Stimulated activated CD8-positive, alpha-beta memory T cell treated with anti-CD3 and anti-CD28 coated beads, Interleukin-4, amount 100 ng/mL, for 4 hours (primary cell): ENCODE results near the gene SMPD2.
"Not testable (repeated sequence)": the region's sequence is repeated elsewhere in the genome, so short reads cannot be mapped to it uniquely, and the experiment has no call there.

Experiments used
- DNase-seq, 2 donors: peaks; one replicate each; pipeline ENCODE4 v3.0.0-alpha.2; 2020; ENCODE audit warnings: low read depth in 2 of 2, low spot score in 1 of 2

SMPD2 gene

DNA sequence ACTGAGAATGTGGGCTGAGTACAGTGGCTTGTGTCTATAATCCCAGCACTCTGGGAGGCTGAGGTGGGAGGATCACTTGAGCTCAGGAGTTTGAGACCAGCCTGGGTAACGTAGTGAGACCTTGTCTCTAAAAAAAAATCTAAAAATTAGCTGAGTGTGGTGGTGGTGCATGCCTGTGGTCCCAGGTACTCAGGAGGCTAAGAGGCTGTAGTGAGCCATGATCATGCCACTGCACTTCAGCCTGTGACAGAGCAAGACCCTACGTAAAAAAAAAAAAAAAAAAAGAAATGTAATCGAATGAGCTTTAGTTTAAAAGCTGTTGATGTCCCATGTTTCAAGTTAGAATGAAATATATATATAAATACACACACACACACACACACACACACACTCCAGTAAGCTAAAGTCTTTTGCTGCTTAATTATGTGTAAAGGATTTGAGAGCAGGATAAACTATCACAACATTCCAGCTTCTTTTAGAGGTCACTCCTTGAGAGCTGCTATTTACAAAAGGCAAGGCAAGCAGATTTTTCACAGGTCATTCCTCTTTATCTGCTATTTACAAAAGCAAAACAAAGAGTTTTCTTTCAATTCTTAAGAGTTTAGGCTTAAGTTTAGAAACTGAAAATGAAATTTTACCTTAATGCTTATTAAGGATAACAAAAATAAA lies 19.8 kb downstream of the SMPD2 start:
- DNase-seq: no peak

DNA sequence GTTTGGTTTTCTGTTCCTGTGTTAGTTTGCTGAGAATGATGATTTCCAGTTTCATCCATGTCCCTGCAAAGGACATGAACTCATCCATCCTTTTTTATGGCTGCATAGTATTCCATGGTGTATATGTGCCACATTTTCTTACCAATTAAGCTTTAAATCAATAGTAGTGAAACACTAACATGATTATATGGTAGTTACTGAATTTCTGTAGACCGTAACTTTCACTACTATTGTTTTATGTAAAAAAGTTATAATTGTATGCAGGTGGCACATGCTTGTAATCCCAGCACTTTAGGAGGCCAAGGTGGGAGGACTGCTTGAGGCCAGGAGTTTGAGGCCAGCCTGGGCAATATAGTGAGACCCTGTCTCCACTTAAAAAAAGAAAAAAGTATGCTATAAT lies 20.7 kb downstream of the SMPD2 start:
- not testable (repeated sequence) for DNase-seq

DNA sequence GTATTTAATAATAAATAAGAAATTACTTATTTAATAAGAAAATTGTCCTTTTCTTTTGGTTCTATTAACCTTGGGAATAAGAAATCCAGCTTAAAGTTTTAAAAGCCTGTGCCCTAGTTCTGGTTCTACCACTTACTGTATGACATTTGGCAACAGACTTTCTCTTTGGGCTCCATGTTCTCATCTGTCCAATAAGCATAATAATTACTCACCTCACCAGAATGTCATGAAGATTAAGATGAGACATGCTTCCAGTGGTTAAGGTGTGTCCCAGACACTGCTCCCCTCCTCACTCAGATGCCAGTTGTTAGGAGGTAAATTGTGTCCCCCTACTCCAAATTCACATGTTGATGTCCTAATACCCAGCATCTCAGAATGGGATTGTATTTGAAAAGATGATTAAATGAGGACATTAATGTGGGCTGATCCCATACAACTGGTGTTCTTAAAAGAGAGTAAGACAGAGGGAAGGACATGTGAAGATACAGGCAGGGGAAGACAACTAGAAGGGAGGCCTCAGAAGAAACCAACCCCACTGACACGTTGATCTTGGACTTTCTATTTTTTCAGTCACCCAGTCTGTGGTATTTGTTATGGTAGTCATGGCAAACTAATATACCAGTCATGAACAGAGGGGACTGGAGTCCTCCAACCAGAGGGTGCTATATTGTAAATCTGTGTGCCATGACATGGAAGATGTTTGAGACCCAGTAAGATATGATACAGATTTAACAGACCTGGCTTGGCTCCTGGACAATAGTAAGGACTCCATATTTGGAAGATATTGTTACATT lies 21.4 kb downstream of the SMPD2 start:
- DNase-seq: no peak

DNA sequence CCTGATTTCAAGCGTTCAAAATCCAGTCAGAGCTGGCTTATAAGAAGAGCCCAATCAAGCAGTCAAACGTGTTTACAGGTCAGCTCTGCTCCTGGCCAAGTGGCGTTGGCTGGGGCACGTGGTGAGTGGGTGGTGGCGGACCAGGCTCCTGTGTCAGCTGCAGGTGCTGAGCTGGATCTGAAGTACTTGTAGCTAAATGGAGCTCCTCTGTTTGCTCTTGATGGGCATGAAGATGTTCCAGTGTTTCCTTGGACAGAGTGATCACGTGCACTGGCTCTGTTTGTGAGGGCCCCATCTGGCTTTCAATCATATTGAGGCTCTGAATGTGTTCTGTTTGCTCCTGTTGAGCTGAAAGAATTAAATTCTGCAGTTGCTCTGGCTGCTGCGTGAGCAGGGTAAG lies 25.2 kb downstream of the SMPD2 start:
- no peak for DNase-seq

DNA sequence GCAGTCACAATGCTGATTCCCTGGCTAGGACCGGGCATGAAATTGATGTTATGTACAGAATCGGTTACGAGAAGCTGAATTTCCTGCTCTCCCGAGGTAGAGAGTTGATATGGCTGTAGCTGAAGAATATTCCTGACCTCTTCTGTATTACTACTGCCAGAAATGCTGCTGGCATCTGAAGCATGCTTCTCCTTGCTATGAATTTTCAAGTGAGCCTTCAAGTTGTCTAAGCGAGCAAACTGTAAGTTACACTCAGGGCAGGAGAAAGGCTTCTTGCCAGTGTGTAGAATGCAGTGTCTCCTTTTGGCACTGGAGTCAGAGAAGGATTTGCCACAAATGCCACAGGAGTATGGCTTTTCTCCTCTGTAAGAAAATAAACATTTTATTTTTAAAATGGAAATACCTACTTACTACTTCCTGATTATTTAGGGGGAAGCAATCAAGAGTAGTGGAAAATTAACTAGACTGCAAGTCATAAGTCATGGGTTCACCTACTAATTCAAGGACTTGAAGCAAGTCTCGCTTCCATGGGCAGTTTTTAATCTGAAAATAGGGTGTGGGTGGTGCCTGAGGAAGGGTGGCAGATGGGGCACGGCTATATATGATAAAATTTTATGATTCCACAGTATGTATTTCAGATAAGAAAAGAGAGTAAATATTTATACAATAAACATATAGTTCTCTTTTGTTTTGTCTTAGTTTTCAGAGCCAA lies 25.8 kb downstream of the SMPD2 start:
- DNase-seq: no peak

DNA sequence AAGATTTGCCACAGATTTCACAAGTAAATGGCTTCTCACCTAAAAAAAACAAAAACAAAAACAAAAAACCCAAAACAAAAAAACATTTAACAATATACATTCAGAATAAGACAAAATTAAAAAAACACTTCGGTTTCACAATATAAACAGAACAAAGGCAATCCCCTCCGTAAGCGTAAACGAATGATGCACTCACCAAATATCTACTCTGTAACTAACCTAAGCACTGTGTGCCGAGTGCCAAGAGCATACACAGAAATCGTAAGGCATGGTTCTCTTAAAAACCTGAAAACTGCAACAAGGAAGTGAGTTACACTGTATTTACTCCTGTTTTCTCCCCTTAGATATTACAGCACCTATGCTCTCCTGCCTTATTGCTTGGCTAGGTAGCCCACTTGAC lies 27.2 kb downstream of the SMPD2 start:
- DNase-seq: no peak

DNA sequence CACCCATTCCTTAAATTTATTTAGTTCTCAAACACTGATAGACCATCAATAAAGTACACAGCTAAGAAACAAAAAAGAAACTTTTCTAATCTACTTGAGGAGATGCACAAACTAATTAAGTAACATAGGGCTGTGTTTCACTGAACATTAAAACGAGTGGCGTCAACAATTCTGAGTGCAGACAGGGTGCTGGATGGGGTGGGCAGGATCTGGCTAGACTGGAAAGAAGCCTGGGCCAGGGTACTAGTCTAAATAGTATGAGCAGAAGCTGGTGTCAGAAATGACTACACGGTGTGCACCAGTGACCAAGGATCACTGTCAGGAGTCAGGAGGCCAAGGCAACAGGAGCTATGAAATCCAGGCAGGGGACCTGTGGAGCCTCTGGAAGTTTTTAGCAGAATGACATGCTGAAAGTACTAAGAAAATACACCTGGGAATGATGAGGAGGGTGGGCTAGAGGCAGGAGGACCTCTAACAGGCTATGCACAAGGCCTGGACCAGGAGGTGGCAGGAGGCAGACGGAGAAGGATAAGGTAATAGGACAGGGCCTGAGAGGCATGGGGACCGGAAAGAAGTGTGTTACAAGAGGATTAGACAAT lies 29.2 kb downstream of the SMPD2 start:
- DNase-seq: no peak

DNA sequence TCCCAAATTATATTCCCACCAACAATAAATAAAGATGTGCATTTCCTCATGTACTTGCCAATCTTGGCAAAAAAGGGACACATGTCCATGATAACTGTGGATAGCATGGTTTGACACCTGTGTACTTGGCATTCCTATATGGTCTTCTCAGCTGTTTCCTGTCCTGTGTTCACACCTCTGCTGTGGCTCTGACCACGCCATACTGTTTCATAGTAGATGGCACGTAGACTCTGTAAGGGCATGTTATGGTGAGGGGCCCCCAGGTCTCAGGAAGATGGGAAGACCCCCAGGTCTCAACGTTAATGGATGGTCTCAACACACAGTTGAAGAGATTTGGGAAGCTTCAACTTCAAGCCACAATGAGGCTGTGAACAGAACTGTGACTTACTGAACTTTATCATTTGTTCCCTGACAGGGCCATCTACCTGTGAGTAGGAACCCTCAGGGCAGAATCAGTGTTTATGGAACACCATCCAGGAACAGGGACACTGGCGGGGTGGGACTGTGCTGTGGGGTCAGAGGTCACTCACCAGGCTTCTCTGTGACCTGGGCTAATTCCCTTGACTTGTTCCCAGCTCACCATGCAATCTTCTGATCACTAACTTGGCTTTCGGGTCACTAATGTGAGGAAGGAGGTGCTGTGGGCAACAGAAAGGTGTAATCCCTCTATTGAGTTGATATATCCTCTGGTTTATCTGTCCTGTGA lies 30.7 kb downstream of the SMPD2 start:
- DNase-seq: no peak

DNA sequence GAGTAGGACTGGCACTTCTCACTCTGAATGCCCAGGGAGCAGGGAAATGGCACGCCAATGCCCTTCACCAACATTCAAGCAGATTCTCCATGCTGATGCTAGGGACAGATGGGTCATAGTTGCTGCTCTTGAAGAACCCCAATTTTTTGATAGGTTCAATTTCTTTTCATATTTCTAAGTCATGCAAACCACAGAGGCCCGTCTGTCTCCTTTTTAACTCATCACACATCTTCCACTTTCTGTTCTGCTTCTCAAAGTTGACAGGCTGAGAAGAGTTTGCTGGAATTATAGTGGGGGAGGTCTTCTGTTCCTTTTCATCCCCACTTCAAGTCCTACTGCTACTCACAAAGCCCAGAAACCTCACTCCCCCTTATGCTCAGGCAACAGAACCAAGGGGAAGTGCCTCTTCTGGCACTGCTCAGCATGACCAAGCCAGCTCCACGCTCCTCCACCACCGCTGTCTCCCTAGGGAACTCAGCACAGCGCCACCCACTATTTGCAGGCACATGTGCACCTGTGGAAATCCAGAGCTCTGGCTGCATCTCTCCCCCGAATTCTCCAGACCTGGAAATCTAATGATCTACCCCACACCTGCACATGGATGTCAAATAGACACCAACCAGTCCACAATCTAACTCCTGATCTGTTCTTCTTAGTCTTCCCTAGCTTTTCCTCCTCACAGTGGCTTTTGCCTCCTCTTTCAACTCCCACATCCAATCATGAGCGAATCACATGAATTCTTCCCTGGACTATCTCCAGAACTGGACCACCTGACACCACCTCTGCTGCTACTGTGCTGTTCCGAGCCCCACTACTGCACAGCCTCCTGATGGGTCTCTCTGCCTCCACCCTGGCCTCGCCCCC lies 31.8 kb downstream of the SMPD2 start:
- no peak for DNase-seq

DNA sequence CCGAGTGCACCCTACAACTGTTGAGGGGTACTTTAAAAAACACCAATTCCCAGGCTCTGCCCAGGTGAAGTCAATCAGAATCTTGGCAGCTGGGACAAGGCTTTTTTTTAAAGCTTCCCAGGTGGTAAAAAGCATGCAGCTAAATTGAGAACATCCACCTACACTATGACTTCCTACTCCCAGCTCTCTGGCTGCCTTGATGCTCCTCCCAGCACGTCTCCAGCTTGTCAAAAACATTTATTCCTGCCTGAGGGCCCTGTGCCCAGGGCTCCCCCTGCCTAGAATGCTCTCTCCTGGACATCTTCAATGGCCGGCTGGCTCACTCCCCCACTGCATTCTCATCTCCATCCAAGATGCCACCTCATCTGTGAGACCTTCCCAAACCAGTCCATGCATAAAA lies 32.6 kb downstream of the SMPD2 start:
- no peak for DNase-seq

DNA sequence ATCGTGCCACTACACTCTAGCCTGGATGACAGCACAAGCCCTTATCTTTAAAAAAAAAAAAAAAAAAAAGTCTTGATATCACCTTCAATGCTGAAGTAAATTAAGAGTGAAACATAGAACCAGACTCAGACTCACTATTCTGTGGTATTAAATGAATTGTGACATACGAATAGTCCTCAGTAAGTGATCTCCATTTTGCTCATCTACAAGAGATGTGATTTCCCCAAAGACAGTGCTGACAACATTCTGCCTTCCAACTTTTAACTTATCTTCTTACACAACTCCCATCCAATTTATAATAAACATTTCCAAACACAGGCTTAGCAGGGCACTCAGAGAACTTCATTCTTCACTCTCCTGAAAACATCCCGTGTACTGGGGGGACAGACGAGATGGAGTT lies 34.5 kb downstream of the SMPD2 start:
- DNase-seq: no peak

DNA sequence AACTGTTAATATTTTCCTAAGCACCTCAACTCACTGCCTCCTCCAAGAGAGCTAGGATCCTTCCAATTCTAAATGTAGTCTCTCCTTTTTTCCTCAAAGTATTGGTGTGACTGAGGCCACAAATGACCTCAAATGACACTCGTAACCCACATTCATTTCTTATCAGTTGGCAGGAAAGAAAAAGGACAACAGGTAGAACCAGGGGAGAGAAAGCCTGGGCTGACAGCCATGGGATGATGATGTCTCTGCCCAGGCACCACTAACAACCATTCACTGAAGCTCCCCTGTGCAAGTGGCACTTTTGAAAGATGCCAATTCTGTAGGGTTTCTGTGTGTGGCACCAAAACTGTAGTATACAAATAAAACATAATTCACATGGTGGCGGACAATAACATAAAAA lies 35.1 kb downstream of the SMPD2 start:
- DNase-seq: no peak

DNA sequence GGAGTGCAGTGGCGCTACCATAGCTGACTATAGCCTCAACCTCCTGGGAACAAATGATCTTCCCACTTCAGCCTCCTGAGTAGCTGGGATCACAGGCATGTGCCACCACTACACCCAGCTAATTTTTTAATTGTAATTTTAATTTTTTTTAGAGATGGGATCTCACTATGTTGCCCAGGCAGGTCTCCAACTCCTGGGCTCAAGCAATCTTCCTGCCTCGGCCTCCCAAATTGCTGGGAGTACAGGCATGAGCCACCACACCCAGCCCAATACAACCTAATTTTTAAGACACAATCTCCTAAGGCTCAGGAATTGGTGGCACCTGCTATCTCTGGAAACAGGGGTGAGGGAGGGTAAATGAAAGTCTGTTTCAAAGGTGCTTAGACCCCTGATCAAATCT lies 36.7 kb downstream of the SMPD2 start:
- no peak for DNase-seq

DNA sequence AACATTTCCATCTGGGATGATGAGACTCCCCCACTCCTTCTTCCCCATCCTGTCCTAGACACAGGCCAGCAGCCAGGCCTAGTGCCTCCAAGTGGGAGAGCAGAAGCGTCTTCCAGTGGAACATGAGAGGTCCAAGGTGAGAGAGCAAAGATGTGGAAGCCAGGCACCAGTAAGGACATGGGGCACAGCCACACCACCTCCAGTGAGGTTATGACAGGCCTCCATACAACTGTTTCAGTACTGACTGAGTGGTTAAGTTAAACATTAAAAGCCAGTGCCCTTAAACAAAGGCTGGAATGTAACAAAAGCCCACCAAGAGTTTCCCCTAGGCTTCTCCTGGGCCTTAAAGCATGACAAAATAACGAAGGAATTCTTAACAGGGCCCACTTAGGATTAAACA lies 37.2 kb downstream of the SMPD2 start:
- DNase-seq: no peak

DNA sequence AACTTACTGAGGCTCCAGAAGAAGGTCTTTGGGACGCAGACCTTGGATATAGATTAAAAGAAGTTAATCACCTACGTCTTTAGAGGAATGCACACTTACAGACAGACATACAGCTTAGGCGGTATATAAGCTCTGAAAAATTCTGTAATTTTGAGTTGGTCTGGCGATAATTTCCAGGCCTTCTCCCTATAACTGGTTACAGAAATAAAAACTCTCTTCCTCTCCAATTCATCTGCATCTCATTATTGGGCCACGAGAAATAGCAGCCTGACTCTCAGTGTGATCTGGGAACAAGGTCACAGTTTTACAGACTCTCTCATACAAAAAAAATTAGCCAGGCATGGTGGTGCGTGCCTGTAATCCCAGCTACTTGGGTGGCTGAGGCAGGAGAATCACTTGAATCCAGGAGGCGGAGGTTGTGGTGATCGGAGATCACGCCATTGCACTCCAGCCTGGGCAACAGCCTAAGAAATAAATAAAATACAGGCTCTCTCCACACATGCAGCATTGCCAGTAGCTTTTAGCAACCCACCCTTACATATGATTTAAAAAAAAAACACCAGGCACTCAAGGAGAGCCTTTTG lies 37.8 kb downstream of the SMPD2 start:
- no peak for DNase-seq

DNA sequence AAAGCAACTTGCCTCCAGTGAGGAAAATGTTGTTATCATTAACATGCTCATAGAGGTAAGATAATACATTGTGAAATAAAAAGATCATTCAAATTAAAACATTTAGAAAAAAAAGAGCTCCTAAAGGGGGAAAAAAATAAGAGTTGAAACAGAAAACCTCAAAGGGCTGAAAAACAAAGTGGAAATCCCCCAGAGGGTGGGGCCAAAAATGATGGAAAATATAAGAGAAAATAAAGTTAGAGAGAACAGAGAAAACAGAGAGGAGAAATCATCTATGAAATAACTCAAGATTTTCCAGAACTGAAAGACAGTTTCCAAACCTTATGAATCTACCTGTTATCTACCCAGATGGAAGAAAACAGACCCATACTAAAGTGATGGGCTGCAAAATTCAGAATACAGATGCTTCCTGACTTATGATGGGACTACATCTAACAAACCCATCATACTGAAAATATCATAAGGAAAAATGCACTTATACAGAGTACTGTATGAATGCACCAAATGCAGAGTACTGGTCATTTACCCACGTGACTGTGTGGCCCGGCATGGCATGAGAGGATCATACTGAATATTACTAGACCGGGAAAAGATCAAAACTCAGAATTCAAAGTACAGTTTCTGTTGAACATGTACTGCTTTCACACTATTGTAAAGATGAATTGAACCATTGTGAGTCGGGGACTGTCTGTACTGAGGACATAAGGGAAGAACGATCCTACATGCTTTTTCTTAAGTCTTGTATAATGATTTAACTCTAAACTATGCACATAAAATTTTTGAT lies 38.5 kb downstream of the SMPD2 start:
- DNase-seq: no peak

DNA sequence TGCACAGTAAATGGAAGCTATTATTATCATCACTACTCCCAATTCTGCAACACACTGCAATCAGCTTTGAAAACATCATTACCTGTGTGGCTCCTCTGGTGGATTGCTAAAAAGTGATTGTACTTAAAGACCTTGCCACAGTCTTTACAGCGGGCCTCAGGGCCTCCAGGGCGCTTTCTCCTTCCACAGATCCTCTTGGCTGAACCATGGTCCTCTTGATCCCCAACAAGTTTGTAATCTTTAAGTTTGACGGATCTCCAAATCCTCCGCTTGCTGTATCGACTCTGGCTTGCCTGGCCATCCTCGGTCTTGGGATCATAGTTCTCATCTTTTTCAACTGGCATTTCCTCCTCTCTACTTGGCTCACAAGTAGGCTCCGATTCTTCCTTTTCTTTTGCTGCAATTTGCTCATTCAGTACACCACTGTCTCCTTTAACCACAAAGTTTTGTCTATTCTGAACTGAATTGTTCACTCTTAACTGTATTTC lies 40.5 kb downstream of the SMPD2 start:
- DNase-seq: no peak

DNA sequence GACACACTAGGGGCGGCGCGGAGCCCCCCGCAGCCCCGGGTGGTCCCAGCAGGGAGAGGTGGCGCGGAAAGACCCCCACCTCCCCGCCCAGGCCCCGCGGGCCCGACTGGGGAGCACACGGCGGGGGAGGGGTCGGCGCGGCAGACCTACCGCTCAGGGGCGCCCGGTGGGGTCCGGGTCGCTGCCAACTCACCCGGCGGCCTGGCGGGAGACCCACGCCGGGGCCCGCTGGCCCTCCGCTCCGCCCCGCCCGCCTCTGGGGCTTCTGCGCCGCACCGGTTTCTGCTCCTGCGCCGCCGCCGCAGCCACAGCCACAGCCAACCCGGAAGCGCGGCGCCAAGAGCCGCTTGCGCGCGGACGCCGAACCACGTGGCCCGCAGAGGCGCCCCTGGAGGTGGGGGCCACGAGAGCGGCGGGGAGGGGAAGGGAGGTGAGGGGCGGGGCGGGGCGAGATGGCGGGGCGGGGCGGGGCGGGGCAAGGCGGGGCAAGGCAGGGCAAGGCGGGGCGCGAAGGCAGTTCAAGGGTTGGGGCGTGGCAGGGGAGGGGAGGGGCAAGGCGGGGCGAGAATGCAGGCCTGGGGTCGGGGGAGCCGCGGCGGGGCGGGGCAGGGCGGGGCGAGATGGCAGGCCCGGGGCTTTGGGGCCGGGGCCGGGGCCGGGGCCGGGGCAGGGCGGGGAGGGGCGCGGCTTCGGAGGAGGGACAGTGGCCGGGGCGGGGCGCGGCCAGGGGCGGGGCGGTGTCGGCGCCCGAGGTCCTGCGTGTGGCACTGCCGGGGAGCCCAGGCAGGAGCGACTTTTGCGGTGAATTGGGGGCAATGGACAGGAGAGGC lies 42.6 kb downstream of the SMPD2 start, which contains the start of gene ZBTB24:
TSS of gene ZBTB24 (minus strand) at position 315 of the 830 bp plus-strand sequence. CDS start 1,193 bp downstream, outside the sequence.
- peak; percentile 63 to 80 for DNase-seq
